HG03066 (cell line): ENCODE results near the gene FLNC.

ENCODE experiments used
- ATAC-seq: cut with Tn5 transposase; IDR thresholded peaks from one replicate; pipeline ENCODE4 v1.9.1; 2021; ENCODE audit warnings: low read depth; ENCODE audit not compliant: unreplicated experiment

Gene FLNC

DNA sequence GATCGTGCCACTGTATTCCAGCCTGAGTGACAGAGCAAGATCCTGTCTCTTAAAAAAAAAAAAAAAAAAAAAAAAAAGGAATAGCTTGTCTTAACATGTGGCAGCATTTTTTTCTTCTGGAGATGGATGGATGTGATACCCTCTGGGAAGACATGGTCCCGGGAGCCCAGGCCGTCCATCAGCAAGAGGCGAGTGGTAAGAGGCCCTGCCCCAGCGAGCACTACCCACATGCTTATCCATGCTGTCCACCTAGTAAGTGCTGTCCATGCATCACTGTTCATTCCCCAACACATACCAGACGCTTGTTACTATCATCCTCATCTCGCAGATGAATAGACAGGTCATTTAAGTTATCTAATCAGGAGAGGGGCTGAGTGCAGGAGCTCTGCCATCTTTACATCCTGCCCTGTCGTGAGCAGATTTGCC is 45.3 kb downstream of the FLNC start:
- ATAC-seq: no peak

GRCh38 chr7:128876127-128876526 is 45.9 kb downstream of the FLNC start:
- no peak for ATAC-seq

DNA sequence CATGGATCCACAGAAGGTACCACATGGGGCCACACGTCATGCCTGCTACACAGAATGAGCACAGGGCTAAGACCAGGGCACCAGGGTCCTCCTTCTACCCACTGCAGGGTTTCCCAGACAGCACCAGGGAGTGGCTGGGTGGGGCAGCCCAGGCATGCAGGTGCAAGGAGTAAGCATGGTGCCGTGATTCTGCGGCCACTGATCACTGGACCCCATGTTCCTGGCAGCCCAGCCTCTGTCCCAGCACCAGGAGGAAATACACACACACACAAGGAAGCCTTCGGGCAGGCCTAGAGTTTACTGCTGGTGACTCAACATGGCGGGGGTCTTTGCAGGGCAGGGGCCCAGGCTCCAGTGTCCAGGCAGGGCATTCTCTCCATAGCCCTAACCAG is 46.4 kb downstream of the FLNC start:
- no peak for ATAC-seq

DNA sequence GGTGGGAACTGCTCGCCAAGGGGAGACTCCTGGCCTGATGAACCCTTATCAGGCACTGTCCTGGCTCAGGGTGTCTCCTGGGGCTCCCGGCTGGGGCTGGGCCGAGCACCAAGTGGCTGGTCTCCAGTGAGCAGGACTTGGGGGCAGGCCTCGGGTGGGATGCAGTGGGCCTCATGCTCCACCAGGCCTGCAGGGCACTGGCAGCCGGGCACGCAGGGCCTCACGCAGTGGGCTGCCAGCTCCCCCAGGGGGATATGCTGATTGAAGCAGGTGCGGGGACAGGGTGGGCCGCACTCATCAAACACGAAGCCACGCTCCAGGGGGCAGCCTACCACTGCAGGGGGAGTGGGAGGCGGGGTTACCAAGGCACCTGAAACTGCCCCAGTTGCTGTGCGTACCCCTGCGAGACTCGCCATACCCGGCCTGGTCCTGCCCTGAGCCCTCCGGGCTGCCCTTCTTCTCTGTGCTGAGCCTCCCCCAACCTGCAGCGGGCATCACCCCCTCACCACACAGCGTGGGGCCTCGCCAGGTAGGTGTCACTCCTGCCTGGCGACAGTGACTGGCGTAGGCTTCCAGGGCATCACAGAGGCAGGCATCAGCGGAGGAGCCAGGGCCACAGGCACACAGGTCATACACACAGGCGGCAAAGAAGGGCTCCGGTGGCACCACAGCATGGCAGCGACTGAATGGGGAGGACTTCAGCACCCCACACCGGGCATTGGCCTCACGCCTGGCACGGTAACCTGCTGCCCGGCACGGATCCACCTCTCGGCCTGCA is 47.0 kb downstream of the FLNC start:
- no peak for ATAC-seq

GRCh38 chr7:128877756-128878120 is 47.5 kb downstream of the FLNC start:
- ATAC-seq: no peak

DNA sequence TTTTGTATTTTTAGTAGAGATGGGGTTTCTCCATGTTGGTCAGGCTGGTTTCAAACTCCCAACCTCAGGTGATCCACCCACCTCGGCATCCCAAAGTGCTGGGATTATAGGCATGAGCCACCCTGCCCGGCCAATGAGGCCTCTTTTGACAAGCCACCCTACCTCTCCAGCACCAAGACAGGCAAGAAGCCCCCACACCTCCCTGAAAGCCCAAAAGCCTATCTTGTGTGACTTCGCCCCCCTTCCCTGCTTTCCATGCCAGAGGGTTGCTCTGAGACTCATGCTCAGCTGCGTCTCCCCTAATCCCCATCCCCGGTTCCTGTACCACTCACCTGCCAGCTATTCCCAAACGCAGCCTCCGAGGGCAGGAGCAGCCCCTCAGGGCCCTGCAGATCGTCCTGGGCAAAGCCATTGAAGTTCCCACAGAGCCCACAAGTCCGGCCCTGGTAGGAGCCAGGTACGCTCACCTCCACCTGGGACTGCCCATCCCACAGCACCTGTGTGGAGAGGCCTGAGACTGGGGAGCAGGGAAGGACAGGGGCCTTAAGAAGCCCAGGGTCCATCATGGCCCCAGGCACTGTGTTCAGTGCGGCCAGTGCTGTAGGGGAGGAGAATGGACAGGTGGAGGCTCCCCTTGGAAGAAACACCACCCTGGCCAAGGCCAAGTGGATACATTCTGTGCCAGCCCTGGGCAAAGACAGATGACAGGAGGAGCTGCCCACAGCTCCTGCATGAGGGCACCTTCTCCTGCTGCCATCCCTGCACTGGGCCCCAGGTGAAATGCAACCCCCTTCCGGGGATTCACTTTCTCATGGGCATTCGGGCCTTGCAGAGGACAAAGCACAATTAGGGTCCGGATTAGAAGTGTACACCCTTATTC is 48.3 kb downstream of the FLNC start:
- ATAC-seq: no peak

DNA sequence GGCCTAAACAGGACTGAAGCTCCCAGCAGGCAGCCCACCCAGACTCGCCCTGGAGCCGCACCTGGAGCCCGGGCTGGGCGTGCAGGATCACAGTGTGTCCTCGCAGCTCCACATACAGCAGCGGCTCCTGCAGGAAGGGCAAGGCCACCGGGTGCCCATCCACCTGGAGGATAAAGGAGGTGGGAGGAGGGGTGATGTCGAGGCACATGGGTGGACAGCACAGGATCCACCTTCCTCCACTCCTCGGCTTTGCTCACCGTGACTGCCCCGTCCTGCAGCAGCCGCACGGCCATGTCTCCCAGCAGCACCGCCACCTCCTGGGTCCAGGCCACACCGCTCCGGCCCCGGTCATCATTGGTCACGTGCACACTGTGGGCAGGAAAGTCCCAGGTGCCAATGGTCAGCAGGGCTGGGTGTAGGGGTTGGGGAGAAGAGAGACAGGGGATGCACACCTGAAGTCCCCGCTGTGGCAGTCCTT is 49.3 kb downstream of the FLNC start:
- no peak for ATAC-seq

DNA sequence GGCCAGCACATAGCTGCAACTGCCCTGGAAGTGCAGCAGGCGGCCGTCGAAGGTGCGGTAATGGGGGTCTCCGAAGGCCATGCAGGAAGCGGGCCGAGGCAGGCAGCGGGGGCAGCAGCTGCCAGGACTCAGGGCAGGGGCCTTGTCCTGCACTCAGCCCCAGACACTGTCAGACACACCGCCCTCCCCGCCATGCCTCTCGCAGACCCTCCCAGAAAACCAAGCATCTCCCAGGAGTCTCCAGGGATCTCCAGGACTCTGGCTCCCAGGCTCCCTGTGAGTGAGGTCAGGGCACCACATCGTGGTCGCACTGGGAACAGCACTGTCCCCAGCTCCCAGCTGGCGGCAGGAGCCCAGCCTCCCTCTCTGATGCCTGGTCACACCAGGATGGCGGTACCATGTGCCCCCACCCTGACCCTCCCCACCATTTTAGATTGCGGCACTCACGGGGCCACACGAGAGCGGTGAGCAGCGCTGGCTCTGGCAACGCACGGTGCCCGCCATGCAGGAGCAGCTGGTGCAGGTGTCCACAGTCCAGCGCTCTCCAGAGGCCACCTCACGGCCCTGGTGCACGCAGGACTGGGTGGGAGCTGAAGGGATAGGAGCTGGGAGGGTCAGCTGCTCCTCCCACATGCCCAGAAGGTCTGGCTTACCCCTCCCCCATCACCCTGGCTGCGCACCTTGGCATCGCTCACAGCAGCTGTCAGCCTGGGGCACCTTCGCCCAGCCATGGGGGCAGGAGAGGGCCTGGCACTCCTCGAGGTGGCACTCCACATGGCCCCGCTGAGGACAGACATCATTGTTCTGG is 49.9 kb downstream of the FLNC start:
- no peak for ATAC-seq

- no peak for ATAC-seq
Observed at GRCh38 chr7:128880791-128881457, 50.7 kb downstream of the FLNC start.

- ATAC-seq: no peak
Observed at GRCh38 chr7:128881458-128882125, 51.4 kb downstream of the FLNC start.

- no peak for ATAC-seq
Observed at GRCh38 chr7:128882134-128882533, 51.9 kb downstream of the FLNC start.

DNA sequence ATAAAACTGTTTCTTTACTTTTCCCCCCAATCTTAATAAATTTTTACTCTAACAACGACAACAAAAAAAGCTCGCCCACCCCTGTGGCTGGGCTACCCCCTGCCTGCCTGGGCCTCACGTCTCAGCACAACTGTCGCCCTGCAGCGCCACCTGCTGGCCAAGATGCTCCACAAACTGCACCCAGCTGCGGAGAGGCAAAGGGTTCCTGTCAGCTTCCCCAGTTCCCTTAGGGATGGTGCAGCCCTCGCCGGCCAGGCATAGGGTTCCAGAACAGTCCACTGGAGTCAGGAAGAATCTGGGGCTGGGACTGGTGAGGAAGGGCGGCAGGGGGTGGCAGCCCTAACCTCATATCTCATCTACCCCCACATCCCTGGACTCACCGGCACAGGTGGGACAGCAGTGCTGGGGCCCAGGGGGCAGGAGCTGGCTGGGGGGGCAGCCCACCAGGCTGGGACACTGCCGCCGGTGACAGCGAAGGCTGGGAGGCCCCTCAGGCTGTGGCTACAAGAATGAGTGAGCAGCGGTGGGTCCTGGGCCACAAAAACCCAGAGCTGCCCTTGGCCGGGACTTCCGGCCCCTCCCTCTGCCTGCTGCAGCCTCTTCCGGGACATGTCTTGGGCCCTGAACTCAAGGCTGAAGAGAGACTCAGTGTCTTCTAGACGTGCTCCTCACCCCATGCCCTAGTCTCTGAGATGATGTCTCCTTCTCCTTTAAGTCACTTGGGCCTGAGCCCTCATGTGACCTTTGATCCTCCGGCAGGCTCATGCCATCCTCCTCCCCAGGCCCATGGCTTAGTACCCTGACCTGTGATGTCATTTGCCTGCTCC is 53.6 kb downstream of the FLNC start:
- ATAC-seq: no peak

- ATAC-seq: no peak
Observed at GRCh38 chr7:128884561-128885369, 54.6 kb downstream of the FLNC start.

DNA sequence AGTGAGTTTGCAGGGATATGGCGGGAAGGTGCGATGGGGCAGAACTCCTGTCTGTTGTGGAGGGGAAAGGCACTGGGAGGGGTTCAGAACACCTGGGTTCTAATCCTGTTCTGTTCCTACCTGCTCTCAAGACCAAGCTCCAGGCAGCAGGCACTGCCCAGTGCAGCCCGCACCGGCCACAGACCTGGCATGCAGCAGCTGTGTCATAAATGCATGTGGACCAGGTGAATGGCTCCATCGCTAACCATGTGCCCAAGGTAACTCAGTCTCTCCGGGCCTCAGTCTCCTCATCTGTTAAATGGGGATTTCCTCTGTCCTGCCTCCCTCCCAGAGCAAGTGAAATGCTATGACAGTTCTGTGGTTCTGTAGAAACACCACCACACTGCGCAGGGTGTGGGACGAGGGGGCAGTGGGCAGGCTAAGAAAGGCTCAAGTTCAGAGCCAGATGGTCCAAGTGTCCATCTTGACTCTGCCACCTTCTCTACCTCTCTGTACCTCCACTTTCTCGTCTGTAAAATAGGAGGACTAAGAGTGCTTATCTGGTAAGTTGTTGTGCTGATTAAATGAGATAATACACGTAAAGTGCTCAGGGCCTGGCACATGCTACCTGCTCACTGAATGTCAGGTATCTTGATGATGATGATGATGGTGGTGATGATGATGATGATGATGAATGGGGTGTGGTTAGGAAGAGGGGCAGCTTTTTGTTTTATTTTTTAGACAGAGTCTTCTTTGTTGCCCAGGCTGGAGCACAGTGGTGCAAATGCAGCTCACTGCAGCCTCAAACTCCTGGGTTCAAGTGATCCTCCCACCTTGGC is 55.4 kb downstream of the FLNC start:
- no peak for ATAC-seq

DNA sequence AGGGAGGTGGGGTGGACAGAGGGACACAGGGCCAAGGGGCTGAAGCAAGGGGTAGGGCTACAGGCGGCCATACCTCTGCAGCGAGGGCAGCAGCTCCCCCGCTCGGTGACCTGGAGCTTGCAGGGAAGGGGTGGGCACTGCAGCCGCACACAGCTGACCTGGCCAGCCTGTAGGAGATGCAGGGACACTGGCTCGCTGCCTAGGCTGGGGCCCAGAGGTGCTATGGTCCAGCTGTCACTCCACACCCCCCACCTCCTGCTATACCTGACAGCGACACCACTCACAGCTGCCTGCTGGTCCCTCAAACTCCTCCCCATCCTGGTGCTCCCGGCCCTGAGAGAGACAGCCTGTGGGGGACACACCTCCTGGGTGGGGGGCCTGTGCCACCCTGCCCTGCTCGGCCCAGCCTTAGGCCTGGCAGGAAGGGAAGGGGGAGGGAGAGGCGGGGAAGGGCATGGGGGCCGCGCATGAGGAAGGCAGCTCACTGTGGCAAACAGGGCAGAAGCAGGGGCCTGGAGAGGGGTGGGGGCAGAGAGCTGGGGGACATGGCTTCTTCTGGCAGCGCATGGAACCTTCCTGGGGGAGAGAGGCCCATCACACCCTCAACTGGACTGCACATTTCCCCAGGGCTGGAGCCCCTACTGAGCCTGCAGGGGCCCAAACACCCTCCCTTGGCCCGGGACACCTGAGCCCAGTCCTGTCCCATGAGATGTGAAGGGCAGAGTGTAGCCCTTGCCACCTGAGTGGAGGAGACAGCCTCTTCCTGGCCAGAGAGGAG is 56.4 kb downstream of the FLNC start:
- ATAC-seq: no peak

DNA sequence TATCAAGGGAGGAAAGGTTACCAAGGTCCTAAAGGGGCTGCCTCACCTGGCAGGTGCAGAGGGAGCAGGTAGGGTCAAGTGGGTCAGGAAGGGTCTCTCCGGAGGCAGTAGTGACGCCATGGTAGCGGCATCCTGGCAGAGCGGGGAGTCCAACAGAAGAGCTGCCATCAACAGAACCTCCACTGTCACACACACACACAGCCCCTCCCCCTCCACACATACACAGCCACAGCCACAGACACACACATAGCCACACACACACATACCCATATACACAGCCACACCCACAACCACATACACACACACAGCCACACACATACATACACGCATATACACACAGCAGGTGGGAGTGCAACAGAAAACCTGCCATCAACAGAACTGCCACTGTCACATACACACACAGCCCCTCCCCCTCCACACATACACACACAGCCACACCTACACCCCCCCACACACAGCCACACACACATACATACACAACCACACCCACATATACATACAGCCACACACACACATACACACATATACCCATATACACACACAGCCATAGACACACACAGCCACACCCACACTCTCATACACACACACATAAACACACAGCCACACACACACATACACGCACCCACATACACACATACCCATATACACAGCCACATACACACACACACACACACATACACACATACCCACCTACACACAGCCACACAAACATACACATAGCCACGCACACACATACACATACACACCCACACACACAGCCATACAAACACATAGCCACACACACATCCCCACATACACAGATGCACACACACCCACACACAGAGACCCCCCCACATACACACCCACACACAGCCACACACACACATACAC is 57.2 kb downstream of the FLNC start:
- no peak for ATAC-seq
